CD14-positive monocyte (primary cell): ENCODE data around the gene KIF2A. TPM values are rescaled to one million over a fixed set of nuclear protein-coding genes. Genes with fewer than 3 reads are reported as not detected.

Experiments used
- DNase-seq, 3 donors: peaks; one replicate each; pipeline ENCODE4 v3.0.0-alpha.2; 2011 to 2022
- H2AFZ ChIP-seq: 2 replicates; pipeline ENCODE4 v1.6.0; 2012; ENCODE audit warnings: mild to moderate bottlenecking, low read depth, low read length, inconsistent platforms; ENCODE audit not compliant: insufficient read depth, poor library complexity, severe bottlenecking
- H3K27ac ChIP-seq, 2 donors: 1 replicate in 1 of 2; 2 replicates in 1 of 2; pipeline ENCODE4 v1.5.1; 2012 to 2013; ENCODE audit warnings: low read length in 2 of 2, control low read depth in 1 of 2, inconsistent platforms in 1 of 2, low read depth in 1 of 2, mild to moderate bottlenecking in 1 of 2
- H3K27me3 ChIP-seq, 2 donors: one replicate each; pipeline versions ENCODE4 v1.6.0 to v1.6.1; 2011 to 2013; ENCODE audit warnings: low read length in 2 of 2; ENCODE audit not compliant: control insufficient read depth in 2 of 2, insufficient read depth in 2 of 2
- H3K36me3 ChIP-seq, 2 donors: replicated peaks in 1 of 2; 1 replicate in 1 of 2; 2 replicates in 1 of 2; pipeline versions ENCODE4 v1.5.1 to v1.6.1; 2012 to 2013; ENCODE audit warnings: low read length in 2 of 2, control low read depth in 1 of 2, inconsistent platforms in 1 of 2, mild to moderate bottlenecking in 1 of 2; ENCODE audit not compliant: insufficient read depth in 2 of 2, control insufficient read depth in 1 of 2
- H3K4me1 ChIP-seq, 2 donors: 1 replicate in 1 of 2; 2 replicates in 1 of 2; pipeline versions ENCODE4 v1.5.1 to v1.6.1; 2012 to 2013; ENCODE audit warnings: low read length in 2 of 2, control low read depth in 1 of 2, inconsistent platforms in 1 of 2, mild to moderate bottlenecking in 1 of 2, moderate library complexity in 1 of 2; ENCODE audit not compliant: insufficient read depth in 2 of 2, control insufficient read depth in 1 of 2
- H3K4me2 ChIP-seq: replicated peaks from 2 replicates; pipeline ENCODE3; 2012; ENCODE audit warnings: low read length, moderate library complexity, mild to moderate bottlenecking; ENCODE audit not compliant: poor library complexity, severe bottlenecking; ENCODE audit errors: extremely low read depth
- H3K4me3 ChIP-seq, 3 experiments: fragments of 200-600 bp in 1 of 3; sonication (generic) in 1 of 3; replicated peaks in 1 of 3; 1 replicate in 2 of 3; 2 replicates in 1 of 3; pipeline ENCODE4 v1.5.1; 2011 to 2013; ENCODE audit warnings: low read length in 3 of 3, mild to moderate bottlenecking in 3 of 3, control low read depth in 2 of 3, low read depth in 2 of 3, inconsistent platforms in 1 of 3, moderate library complexity in 1 of 3
- H3K79me2 ChIP-seq: 2 replicates; pipeline ENCODE4 v1.6.0; 2012; ENCODE audit warnings: mild to moderate bottlenecking, control low read depth, inconsistent platforms, low read length, moderate library complexity; ENCODE audit not compliant: insufficient read depth
- H3K9ac ChIP-seq: 2 replicates; pipeline ENCODE4 v1.6.0; 2017; ENCODE audit warnings: low read length, mild to moderate bottlenecking; ENCODE audit not compliant: insufficient read depth, poor library complexity, severe bottlenecking
- H3K9me3 ChIP-seq, 2 donors: replicated peaks in 1 of 2; 1 replicate in 1 of 2; 2 replicates in 1 of 2; pipeline versions ENCODE4 v1.5.1 to v1.6.1; 2012 to 2013; ENCODE audit warnings: low read length in 2 of 2, control low read depth in 1 of 2; ENCODE audit not compliant: control insufficient read depth in 1 of 2, insufficient read depth in 1 of 2
- H4K20me1 ChIP-seq: 2 replicates; pipeline ENCODE4 v1.6.0; 2012; ENCODE audit warnings: mild to moderate bottlenecking, low read length, control low read depth, moderate library complexity; ENCODE audit not compliant: insufficient read depth
- H3K27ac Mint-ChIP-seq, 7 donors: one replicate each; pipeline ENCODE4 v1.8.0; 2020; ENCODE audit warnings: mild to moderate bottlenecking in 7 of 7, mixed read lengths in 7 of 7, moderate library complexity in 6 of 7, inconsistent platforms in 2 of 7
- H3K27me3 Mint-ChIP-seq, 3 donors: one replicate each; pipeline ENCODE4 v1.8.0; 2021 to 2022; ENCODE audit warnings: low read depth in 3 of 3, mild to moderate bottlenecking in 3 of 3, mixed read lengths in 3 of 3, moderate library complexity in 3 of 3, inconsistent platforms in 1 of 3
- H3K36me3 Mint-ChIP-seq, 2 donors: one replicate each; pipeline ENCODE4 v1.8.0; 2020; ENCODE audit warnings: mixed read lengths in 2 of 2, inconsistent platforms in 1 of 2, mild to moderate bottlenecking in 1 of 2
- H3K4me1 Mint-ChIP-seq: one replicate; pipeline ENCODE4 v1.8.0; 2020; ENCODE audit warnings: mild to moderate bottlenecking, mixed read lengths
- H3K4me3 Mint-ChIP-seq, 2 donors: one replicate each; pipeline ENCODE4 v1.8.0; 2020; ENCODE audit warnings: mild to moderate bottlenecking in 2 of 2, mixed read lengths in 2 of 2, moderate library complexity in 1 of 2
- H3K9me3 Mint-ChIP-seq, 7 donors: one replicate each; pipeline ENCODE4 v1.8.0; 2020 to 2022; ENCODE audit warnings: mixed read lengths in 7 of 7, mild to moderate bottlenecking in 6 of 7, moderate library complexity in 6 of 7, inconsistent platforms in 2 of 7
- CTCF ChIP-seq: fragments of 200-600 bp; IDR thresholded peaks from one replicate; pipeline ENCODE4 v1.8.0; 2022; ENCODE audit warnings: antibody characterized with exemption, mild to moderate bottlenecking
- WGBS: methylation state at CpG from one replicate; pipeline ENCODE4 v1.1.5; 2013; ENCODE audit warnings: missing lambda C conversion rate; ENCODE audit not compliant: insufficient coverage; 5-methylcytosine and 5-hydroxymethylcytosine counted together
- intact Hi-C, 2 donors: fragments of 100-400 bp; cut with micrococcal nuclease; formaldehyde crosslinking; loops; one replicate each; pipeline versions ENCODE4 v1.15.0 to v1.15.1; 2023
- polyA plus RNA-seq, 3 donors: library from polyadenylated mRNA; depleted of rRNA in 1 of 3; unstranded in 2 of 3; stranded (reverse) in 1 of 3; fragments of 300-500 nt in 2 of 3; fragments of >200 nt in 1 of 3; fragmentation: Illumina TruSeq in 2 of 3; gene quantifications; 1 replicate in 2 of 3; 2 replicates in 1 of 3; pipeline ENCODE4 v1.2.3, GENCODE V29; 2012 to 2021

The KIF2A gene
- polyA plus RNA-seq, 3 donors = 9.7 to 24.6 (median 21.7) TPM

GRCh38 chr5:62372600-62372999 is 66.6 kb downstream of the KIF2A start:
- Mint-ChIP-seq H3K27me3 (no peaks in the 10 kb centered on the region), H3K27ac (no peak overlapping the region), H3K9me3 (no peaks in the 10 kb centered on the region), H3K4me3 (no peak overlapping the region), H3K4me1 (no peaks in the 10 kb centered on the region), H3K36me3 (peaks cover 37 to 41% of the 10 kb centered on the region in 2 donors)
- Histone ChIP-seq H4K20me1 (no peaks in the 10 kb centered on the region), H3K79me2 (no peaks in the 10 kb centered on the region), H3K9ac (no peak overlapping the region), H3K27me3 (no peaks in the 10 kb centered on the region), H3K27ac (no peak overlapping the region), H3K36me3 (peaks cover 50 to 57% of the 10 kb centered on the region in 2 donors), H3K4me2 (no peak overlapping the region), H3K4me1 (no peaks in the 10 kb centered on the region), H3K9me3 (no peaks in the 10 kb centered on the region), H2AFZ (no peak overlapping the region), H3K4me3 (no peak overlapping the region)
- 100% methylated on average over 2 of the region's 3 CpGs for WGBS
- no peak for DNase-seq
- no peak for TF ChIP-seq CTCF
- intact Hi-C loops = no loop called here

- no peak overlapping the region for H3K27ac Mint-ChIP-seq
- H3K79me2 ChIP-seq = no peaks in the 10 kb centered on the region
- no peaks in the 10 kb centered on the region for H3K4me1 Mint-ChIP-seq
- H3K4me2 ChIP-seq = no peak overlapping the region
- no peak for TF ChIP-seq CTCF
- no peak overlapping the region for H3K27ac ChIP-seq
- no peak overlapping the region for H3K4me3 ChIP-seq
- H3K36me3 ChIP-seq = peaks cover 58 to 59% of the 10 kb centered on the region in 2 donors
- no peaks in the 10 kb centered on the region for H3K4me1 ChIP-seq
- no CpG with 5 or more reads among the region's 3 CpGs for WGBS
- no peaks in the 10 kb centered on the region for H3K9me3 ChIP-seq
- no peak for DNase-seq
- H3K36me3 Mint-ChIP-seq = peaks cover 44 to 49% of the 10 kb centered on the region in 2 donors
- no peaks in the 10 kb centered on the region for H3K9me3 Mint-ChIP-seq
- H3K27me3 Mint-ChIP-seq = no peaks in the 10 kb centered on the region
- no peak overlapping the region for H3K4me3 Mint-ChIP-seq
- no peaks in the 10 kb centered on the region for H4K20me1 ChIP-seq
- intact Hi-C loops = no loop called here
- H3K27me3 ChIP-seq = no peaks in the 10 kb centered on the region
- no peak overlapping the region for H2AFZ ChIP-seq
- no peak overlapping the region for H3K9ac ChIP-seq
Observed at GRCh38 chr5:62373382-62373781, 67.4 kb downstream of the KIF2A start.
